Central memory CD4-positive, alpha-beta T cell (primary cell): ENCODE measurements around the gene COASY.
"Not testable (repeated sequence)": the region's sequence is repeated elsewhere in the genome, so short reads cannot be mapped to it uniquely, and the experiment has no call there.

Experiments used
- DNase-seq: peaks from one replicate; pipeline ENCODE4 v3.0.0; 2022

Gene COASY

GRCh38 chr17:42577140-42577531 lies 15.2 kb downstream of the COASY start:
- DNase-seq, result no peak

GRCh38 chr17:42577532-42578281 lies 15.8 kb downstream of the COASY start, which contains the start of gene PSMC3IP:
PSMC3IP (minus strand) TSS chr17:42577729; CDS start chr17:42577686, 43 bp downstream.
- peak; percentile 86 for DNase-seq

GRCh38 chr17:42578282-42578869 lies 16.4 kb downstream of the COASY start:
- DNase-seq, result peak; percentile 57

GRCh38 chr17:42579794-42580551 lies 18.0 kb downstream of the COASY start:
- DNase-seq, result no peak

GRCh38 chr17:42581744-42582270 lies 19.9 kb downstream of the COASY start:
- no peak for DNase-seq

GRCh38 chr17:42584880-42585279 lies 22.9 kb downstream of the COASY start:
- DNase-seq, result no peak

GRCh38 chr17:42585353-42585752 lies 23.4 kb downstream of the COASY start:
- DNase-seq, result no peak

GRCh38 chr17:42586514-42587230 lies 24.7 kb downstream of the COASY start:
- DNase-seq, result no peak

- no peak for DNase-seq
These were observed 28.9 kb downstream of the COASY start for GRCh38 chr17:42590886-42591285.

- DNase-seq, result no peak
These were observed 29.5 kb downstream of the COASY start for GRCh38 chr17:42591411-42591810.

GRCh38 chr17:42596386-42596785 lies 34.4 kb downstream of the COASY start:
- DNase-seq, result no peak

GRCh38 chr17:42598905-42599304 lies 37.0 kb downstream of the COASY start:
- no peak for DNase-seq

- DNase-seq, result no peak
These were observed 41.4 kb downstream of the COASY start for GRCh38 chr17:42603318-42603717.

GRCh38 chr17:42607769-42608168 lies 45.8 kb downstream of the COASY start:
- no peak for DNase-seq

GRCh38 chr17:42608305-42609181 lies 46.6 kb downstream of the COASY start:
- DNase-seq, result no peak

GRCh38 chr17:42609182-42609813 lies 47.4 kb downstream of the COASY start, which contains the start of the genes RETREG3 and TUBG1:
RETREG3 (minus strand) TSS chr17:42609374; CDS start chr17:42609324, 50 bp downstream.
TUBG1 (plus strand) TSS chr17:42609683; CDS start chr17:42609738, 55 bp downstream.
- peak; percentile 100 for DNase-seq

- not testable (repeated sequence) for DNase-seq
These were observed 48.2 kb downstream of the COASY start for GRCh38 chr17:42609814-42610801.

- no peak for DNase-seq
These were observed 50.1 kb downstream of the COASY start for GRCh38 chr17:42612013-42612412.

GRCh38 chr17:42613699-42614295 lies 51.8 kb downstream of the COASY start:
- no peak for DNase-seq
